GM12878 (cell line): Measurements from ENCODE around the gene RAI14. TPM values are rescaled to one million over a fixed set of nuclear protein-coding genes. Genes with fewer than 3 reads are reported as not detected.
"Not testable (repeated sequence)": the region's sequence is repeated elsewhere in the genome, so short reads cannot be mapped to it uniquely, and the experiment has no call there.

Experiments used
- ATAC-seq: fragments of 200-7000 bp; cut with Tn5 transposase; 3 replicates; pipeline ENCODE4 v1.9.1; 2020; ENCODE audit warnings: mild to moderate bottlenecking, moderate library complexity
- BruUV-seq: library from RNA; stranded (reverse); fragments of 400-500 nt; replicated peaks from 2 replicates; lab custom pipeline; 2021; lab: Mats Ljungman, UMichigan
- CTCF ChIA-PET: fragments of 300-600 bp; sonication (Branson Sonifier 250); formaldehyde crosslinking; extraction: SDS; loops from one replicate; lab custom pipeline; 2021; ENCODE audit warnings: inconsistent platforms; lab: Yijun Ruan, JAX
- POLR2A ChIA-PET: fragments of 350-600 bp; formaldehyde crosslinking; extraction: SDS; loops from one replicate; lab custom pipeline; 2021; ENCODE audit warnings: inconsistent platforms; lab: Charles Lee
- RAD21 ChIA-PET: fragments of 300-600 bp; sonication (Branson Sonifier 250); formaldehyde crosslinking; loops from one replicate; lab custom pipeline; 2023; ENCODE audit warnings: antibody characterized with exemption; ENCODE audit not compliant: unreplicated experiment; lab: Charles Lee
- SMC1A ChIA-PET: fragments of 300-600 bp; sonication (Branson Sonifier 250); formaldehyde crosslinking; loops from one replicate; lab custom pipeline; 2023; ENCODE audit not compliant: unreplicated experiment, uncharacterized antibody; lab: Charles Lee
- DNase-seq: peaks from one replicate; pipeline ENCODE4 v3.0.0-alpha.2; 2011; ENCODE audit warnings: low read depth, low spot score
- FAIRE-seq: peaks from 3 replicates; lab custom pipeline; 2011; peaks lifted over from hg19 to GRCh38; lab: Jason Lieb, UNC
- H2AFZ ChIP-seq: 2 replicates; pipeline ENCODE4 v1.6.0; 2011; ENCODE audit warnings: low read depth, low read length, control low read depth; ENCODE audit not compliant: control insufficient read depth
- H3K27ac ChIP-seq: 2 replicates; pipeline ENCODE4 v1.5.1; 2011; ENCODE audit warnings: control low read depth; ENCODE audit not compliant: control insufficient read depth, insufficient read depth
- H3K27me3 ChIP-seq, 2 experiments: replicated peaks in 1 of 2; 2 replicates each; pipeline versions ENCODE4 v1.6.0 to v1.6.1; 2011; ENCODE audit warnings: low read length in 1 of 2; ENCODE audit not compliant: control insufficient read depth in 2 of 2, insufficient read depth in 2 of 2
- H3K36me3 ChIP-seq, 2 experiments: 2 replicates each; pipeline ENCODE4 v1.5.1; 2011; ENCODE audit warnings: low read length in 1 of 2; ENCODE audit not compliant: control insufficient read depth in 2 of 2, insufficient read depth in 2 of 2
- H3K4me1 ChIP-seq: 2 replicates; pipeline ENCODE4 v1.6.1; 2011; ENCODE audit warnings: mild to moderate bottlenecking, low read length, moderate library complexity, mixed read lengths; ENCODE audit not compliant: control insufficient read depth, insufficient read depth
- H3K4me2 ChIP-seq: 2 replicates; pipeline ENCODE4 v1.6.0; 2011; ENCODE audit warnings: control low read depth; ENCODE audit not compliant: control insufficient read depth, insufficient read depth
- H3K4me3 ChIP-seq: fragments of 200-600 bp; sonication (generic); 2 replicates; pipeline ENCODE4 v1.5.1; 2016
- H3K79me2 ChIP-seq: 2 replicates; pipeline ENCODE4 v1.6.0; 2011; ENCODE audit warnings: low read length; ENCODE audit not compliant: control insufficient read depth, insufficient read depth
- H3K9ac ChIP-seq: 2 replicates; pipeline ENCODE4 v1.8.0; 2011; ENCODE audit warnings: low read length, control low read depth, mixed read lengths; ENCODE audit not compliant: control insufficient read depth, insufficient read depth
- H3K9me3 ChIP-seq: replicated peaks from 3 replicates; pipeline ENCODE4 v1.5.1; 2011; ENCODE audit warnings: mild to moderate bottlenecking, low read length; ENCODE audit not compliant: control insufficient read depth, insufficient read depth
- H4K20me1 ChIP-seq: 2 replicates; pipeline ENCODE4 v1.6.0; 2011; ENCODE audit not compliant: control insufficient read depth, insufficient read depth
- MYC ChIP-seq: IDR thresholded peaks from 2 replicates; pipeline ENCODE4 v1.6.1; 2011; ENCODE audit warnings: mild to moderate bottlenecking, low read length, moderate library complexity, inconsistent platforms; ENCODE audit not compliant: insufficient read depth, insufficient replicate concordance, insufficient read length, severe bottlenecking
- TCF12 ChIP-seq: IDR thresholded peaks from 2 replicates; pipeline ENCODE4 v1.6.1; 2011; ENCODE audit warnings: low read depth, mild to moderate bottlenecking, low read length
- TCF3 ChIP-seq: IDR thresholded peaks from 2 replicates; pipeline ENCODE4 v1.6.1; 2012; ENCODE audit warnings: low read depth, mild to moderate bottlenecking, low read length, borderline replicate concordance; ENCODE audit not compliant: insufficient read depth
- WGBS: methylation state at CpG from one replicate; pipeline ENCODE4 v1.1.6; 2016; ENCODE audit warnings: low lambda C conversion rate; ENCODE audit not compliant: insufficient replicate concordance, insufficient coverage; ENCODE audit errors: missing lambda C conversion rate; 5-methylcytosine and 5-hydroxymethylcytosine counted together
- in situ Hi-C: fragments of 300-500 bp; cut with MboI; formaldehyde crosslinking; loops from 9 replicates; pipeline ENCODE4 v1.14.3; 2018; ENCODE audit warnings: mixed read lengths
- intact Hi-C: fragments of 100-400 bp; cut with micrococcal nuclease; formaldehyde crosslinking; loops from one replicate; pipeline ENCODE4 v1.14.2; 2022; ENCODE audit not compliant: unreplicated experiment
- polyA plus RNA-seq, 11 experiments: library from polyadenylated mRNA; depleted of rRNA in 4 of 11; unstranded in 6 of 11; stranded (reverse) in 5 of 11; fragments of >200 nt; fragmentation: Nextera tagmentation in 4 of 11; fragmentation: Illumina TruSeq in 1 of 11; extraction: Ambion mirVana in 4 of 11; extraction: Trizol in 1 of 11; gene quantifications; 1 replicate in 1 of 11; 2 replicates in 10 of 11; pipeline versions ENCODE4 v1.2.1 to v1.2.3, GENCODE V29; 2011 to 2016; ENCODE audit warnings: inconsistent platforms in 2 of 11, missing spikeins in 2 of 11, low read depth in 1 of 11
- total RNA-seq, 4 experiments: library from RNA; depleted of rRNA in 3 of 4; stranded (reverse); fragments of >200 nt in 3 of 4; fragmentation: Illumina TruSeq in 1 of 4; extraction: Trizol in 1 of 4; gene quantifications; 2 replicates each; pipeline versions ENCODE4 v1.2.1 to v1.2.3, GENCODE V29; 2013 to 2021
- TF ChIP-seq, protein P1 (sequence below): IDR thresholded peaks from 2 replicates; pipeline ENCODE4 v1.6.1; 2011; ENCODE audit warnings: low read depth, mild to moderate bottlenecking, low read length, moderate library complexity, borderline replicate concordance; ENCODE audit errors: extremely low read depth
- TF ChIP-seq, protein P2 (sequence below): fragments of 450-650 bp; IDR thresholded peaks from 2 replicates; pipeline ENCODE4 v1.6.1; 2017; ENCODE audit warnings: mild to moderate bottlenecking, moderate library complexity

The RAI14 gene
- total and polyA plus RNA-seq, 10 of the 15 experiments (the other 5 are each of a cell fraction or from before 2014, with no cell fraction given), result 0.18 to 4.6 (median 1.9) TPM

DNA sequence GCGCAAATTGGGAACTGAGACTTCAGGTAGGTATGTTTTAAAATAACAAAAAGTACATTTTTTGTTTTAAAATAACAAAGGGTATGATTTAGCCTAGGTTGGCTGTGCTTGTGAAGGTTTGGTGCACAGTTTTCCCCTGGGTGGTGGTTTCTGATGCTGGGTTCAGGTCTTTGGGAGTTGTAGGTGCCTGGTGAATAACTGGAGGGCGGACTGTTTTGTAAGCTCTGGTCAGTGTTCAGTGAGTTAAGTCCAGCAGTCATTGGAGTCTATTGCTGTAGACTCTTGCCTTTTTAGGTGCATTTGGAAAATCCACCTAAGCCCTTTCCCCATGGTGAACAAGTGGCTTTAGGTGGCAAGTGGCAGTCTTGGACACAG, 43.9 kb downstream of the RAI14 start:
- Histone ChIP-seq H3K4me3 (no peak overlapping the region), H3K9me3 (no peaks in the 10 kb centered on the region), H3K4me1 (no peaks in the 10 kb centered on the region), H3K9ac (no peak overlapping the region), H2AFZ (no peak overlapping the region), H3K36me3 (no peaks in the 10 kb centered on the region), H3K4me2 (no peak overlapping the region), H3K27ac (no peak overlapping the region), H4K20me1 (no peaks in the 10 kb centered on the region), H3K27me3 (no peaks in the 10 kb centered on the region), H3K79me2 (no peaks in the 10 kb centered on the region)
- TF ChIP-seq TCF3, result no peak
- TF ChIP-seq, protein P1, sequence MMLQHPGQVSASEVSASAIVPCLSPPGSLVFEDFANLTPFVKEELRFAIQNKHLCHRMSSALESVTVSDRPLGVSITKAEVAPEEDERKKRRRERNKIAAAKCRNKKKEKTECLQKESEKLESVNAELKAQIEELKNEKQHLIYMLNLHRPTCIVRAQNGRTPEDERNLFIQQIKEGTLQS, result no peak
- TF ChIP-seq TCF12, result no peak
- TF ChIP-seq, protein P2, sequence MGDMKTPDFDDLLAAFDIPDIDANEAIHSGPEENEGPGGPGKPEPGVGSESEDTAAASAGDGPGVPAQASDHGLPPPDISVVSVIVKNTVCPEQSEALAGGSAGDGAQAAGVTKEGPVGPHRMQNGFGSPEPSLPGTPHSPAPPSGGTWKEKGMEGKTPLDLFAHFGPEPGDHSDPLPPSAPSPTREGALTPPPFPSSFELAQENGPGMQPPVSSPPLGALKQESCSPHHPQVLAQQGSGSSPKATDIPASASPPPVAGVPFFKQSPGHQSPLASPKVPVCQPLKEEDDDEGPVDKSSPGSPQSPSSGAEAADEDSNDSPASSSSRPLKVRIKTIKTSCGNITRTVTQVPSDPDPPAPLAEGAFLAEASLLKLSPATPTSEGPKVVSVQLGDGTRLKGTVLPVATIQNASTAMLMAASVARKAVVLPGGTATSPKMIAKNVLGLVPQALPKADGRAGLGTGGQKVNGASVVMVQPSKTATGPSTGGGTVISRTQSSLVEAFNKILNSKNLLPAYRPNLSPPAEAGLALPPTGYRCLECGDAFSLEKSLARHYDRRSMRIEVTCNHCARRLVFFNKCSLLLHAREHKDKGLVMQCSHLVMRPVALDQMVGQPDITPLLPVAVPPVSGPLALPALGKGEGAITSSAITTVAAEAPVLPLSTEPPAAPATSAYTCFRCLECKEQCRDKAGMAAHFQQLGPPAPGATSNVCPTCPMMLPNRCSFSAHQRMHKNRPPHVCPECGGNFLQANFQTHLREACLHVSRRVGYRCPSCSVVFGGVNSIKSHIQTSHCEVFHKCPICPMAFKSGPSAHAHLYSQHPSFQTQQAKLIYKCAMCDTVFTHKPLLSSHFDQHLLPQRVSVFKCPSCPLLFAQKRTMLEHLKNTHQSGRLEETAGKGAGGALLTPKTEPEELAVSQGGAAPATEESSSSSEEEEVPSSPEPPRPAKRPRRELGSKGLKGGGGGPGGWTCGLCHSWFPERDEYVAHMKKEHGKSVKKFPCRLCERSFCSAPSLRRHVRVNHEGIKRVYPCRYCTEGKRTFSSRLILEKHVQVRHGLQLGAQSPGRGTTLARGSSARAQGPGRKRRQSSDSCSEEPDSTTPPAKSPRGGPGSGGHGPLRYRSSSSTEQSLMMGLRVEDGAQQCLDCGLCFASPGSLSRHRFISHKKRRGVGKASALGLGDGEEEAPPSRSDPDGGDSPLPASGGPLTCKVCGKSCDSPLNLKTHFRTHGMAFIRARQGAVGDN, result no peak
- no peak for TF ChIP-seq MYC
- ChIA-PET POLR2A (no interaction called here), SMC1A (no interaction called here), CTCF (no interaction called here), RAD21 (no interaction called here)
- DNase-seq (no peak), FAIRE-seq (no peak), ATAC-seq (no peak)
- BruUV-seq, result no TSS peak
- intact Hi-C loops (no loop called here), in situ Hi-C loops (no loop called here)
- 47% methylated on average over 2 of the region's 2 CpGs for WGBS

DNA sequence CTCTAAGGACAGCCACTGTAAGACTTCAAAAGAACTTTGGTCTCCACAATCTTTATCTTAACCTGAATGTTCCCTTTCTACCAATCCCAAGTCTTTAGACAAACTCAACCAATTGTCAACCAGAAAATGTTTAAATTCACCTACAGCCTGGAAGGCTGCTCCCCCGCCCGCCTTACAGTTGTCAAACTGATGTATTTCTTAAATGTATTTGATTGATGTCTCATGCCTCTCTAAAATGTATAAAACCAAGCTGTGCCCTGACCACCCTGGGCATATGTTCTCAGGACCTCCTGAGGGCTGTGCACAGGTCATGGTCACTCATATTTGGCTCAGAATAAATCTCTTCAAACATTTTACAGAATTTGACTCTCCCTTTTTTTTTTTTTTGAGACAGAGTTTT, 45.3 kb downstream of the RAI14 start:
- SMC1A ChIA-PET, result interaction anchor here (0.6 kb wide), 1 partner anchor 1920 kb away, joined by 3 read pairs; no protein-coding TSS in a partner anchor
- not testable (repeated sequence) for FAIRE-seq

More for the DNA sequence above, 45.3 kb downstream of the RAI14 start:
- in situ Hi-C loops, H3K27ac ChIP-seq, BruUV-seq, H3K4me1 ChIP-seq, ATAC-seq, H4K20me1 ChIP-seq, H3K4me3 ChIP-seq, H2AFZ ChIP-seq, H3K9ac ChIP-seq, RAD21 ChIA-PET, H3K27me3 ChIP-seq, DNase-seq, intact Hi-C loops, H3K9me3 ChIP-seq, H3K36me3 ChIP-seq, H3K79me2 ChIP-seq, H3K4me2 ChIP-seq, CTCF ChIA-PET: not testable (repeated sequence)
- WGBS, result 81% methylated on average over 2 of the region's 2 CpGs
- POLR2A ChIA-PET, result interaction anchor here (0.6 kb wide), 1 partner anchor 327 kb away, joined by 5 read pairs; no protein-coding TSS in a partner anchor
